C1 segment of cervical spinal cord (tissue), 14 donors: ENCODE results near the gene PAX6.
"Not testable (repeated sequence)": the region's sequence is repeated elsewhere in the genome, so short reads cannot be mapped to it uniquely, and the experiment has no call there.

Experiments
- DNase-seq, 14 donors: peaks; one replicate each; lab custom pipeline; 2025; lab: John Stamatoyannopoulos, UW

The PAX6 gene

DNA sequence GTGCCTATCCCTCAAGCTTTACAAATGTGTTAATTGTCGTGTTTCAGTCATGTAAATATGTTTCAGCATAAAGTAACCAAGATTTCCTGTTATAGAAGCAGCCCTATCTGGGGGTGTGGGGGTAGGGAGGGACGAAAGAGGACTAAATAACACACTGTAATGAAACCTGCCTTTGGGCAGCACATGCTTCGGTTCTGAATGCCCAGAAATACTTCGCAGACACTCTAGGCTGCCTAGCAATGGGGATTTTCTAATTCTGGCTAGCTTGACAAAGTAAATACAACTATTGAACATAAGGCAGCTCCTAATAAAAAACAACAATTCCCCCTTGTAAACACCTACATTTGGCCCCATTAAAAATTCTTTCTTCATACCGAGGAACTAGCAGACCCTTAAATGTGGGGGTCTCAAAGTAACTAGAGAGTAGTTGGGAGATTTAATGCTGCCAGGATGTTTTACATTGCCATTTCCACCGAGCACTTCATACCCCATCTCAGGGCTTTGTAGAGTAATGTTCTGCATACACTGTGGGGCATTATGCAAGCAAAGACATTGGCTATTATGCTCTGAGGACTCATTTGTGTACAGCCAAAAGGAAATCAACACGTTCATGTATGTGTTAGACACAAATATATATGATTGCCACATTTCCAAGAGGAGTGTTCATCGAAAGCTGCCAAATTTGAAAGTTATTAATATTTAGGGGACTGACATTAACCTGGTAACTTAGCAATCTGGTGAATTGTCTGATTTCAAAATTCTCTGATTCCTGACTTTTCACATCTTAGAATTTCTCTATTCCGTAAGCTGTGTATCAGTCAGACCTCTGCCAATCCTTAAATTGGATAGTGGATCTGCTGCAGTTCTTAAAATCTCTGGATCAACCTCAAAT lies 42.1 kb downstream of the PAX6 start:
- peak in 2 of 14 donors; percentile 19 to 75 for DNase-seq

- peak in 1 of 14 donors; percentile 57 for DNase-seq
Observed at GRCh38 chr11:31767685-31768084, 43.4 kb downstream of the PAX6 start.

DNA sequence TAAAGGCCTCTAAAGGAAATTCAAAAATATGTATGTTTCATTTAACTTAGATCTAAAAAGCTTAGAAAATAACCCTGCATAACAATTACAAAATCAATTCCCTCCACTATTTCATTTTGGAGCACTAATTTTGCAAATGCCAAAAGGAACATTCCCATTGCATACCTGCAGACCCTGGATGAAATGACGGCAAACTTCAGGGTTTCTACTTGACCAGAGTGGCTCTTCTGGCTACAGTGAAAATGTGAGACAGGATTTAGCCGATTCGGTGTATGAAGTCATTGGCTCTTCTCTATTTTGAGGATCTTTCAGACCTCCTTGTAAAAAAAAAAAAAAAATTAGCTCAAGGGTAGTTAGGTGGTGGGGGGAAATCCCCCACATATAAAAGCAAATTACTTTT lies 44.1 kb downstream of the PAX6 start:
- peak in 1 of 14 donors; percentile 45 for DNase-seq

- DNase-seq, result peak in 1 of 14 donors; percentile 74
Observed at GRCh38 chr11:31764766-31765165, 46.4 kb downstream of the PAX6 start.

- peak in 1 of 14 donors; percentile 80 for DNase-seq
Observed at GRCh38 chr11:31764261-31764660, 46.9 kb downstream of the PAX6 start.

GRCh38 chr11:31763296-31763695 lies 47.8 kb downstream of the PAX6 start:
- DNase-seq, result peak in 1 of 14 donors; percentile 66

DNA sequence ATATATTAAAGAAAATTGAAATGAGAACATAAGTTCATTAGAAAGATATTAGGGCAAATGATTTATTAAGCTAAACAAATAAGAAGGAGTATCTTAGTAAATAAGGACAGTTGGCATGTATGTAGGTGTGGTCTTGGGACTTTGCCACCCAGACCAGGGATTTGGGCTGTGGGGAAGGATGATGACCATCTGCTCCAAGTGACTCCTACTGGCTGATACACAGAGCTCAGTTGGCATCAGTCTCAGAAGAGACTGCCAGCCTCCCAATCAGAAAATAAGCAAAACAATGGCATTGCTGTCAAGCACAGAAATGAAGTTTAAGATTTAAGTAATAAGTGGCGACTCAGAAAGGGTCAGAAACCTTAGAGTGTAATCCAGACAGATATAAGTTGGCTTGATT lies 49.5 kb downstream of the PAX6 start:
- DNase-seq, result peak in 1 of 14 donors; percentile 96

DNA sequence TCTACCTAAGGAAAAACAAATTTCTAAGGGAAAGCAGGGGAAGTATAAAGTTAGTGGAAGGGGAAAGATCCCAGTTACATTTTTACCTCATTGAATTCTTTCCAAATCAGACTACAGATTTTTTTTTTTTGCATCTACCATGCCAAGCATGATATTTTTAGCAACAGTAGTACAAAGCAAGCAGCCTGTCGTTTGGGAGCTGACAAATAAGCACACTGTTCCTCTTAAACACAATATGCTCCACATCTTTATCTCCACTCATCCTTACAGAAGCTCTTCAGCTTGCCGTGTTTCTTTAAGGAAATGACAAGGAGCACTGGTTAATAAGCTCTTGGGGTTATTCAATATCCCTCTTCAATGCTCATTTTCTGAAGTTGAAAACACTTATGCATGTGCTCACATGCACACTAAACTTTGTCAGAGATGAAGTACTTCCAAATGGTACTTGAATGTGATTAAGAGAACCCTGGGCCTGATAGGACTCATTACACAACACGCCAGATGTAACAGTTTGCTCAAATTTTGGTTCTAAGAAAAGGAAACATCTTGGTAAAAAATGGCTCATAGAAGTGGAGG lies 53.8 kb downstream of the PAX6 start:
- peak in 1 of 14 donors; percentile 93 for DNase-seq

GRCh38 chr11:31747581-31747980 lies 63.5 kb downstream of the PAX6 start:
- DNase-seq, result no peak

- DNase-seq, result not testable (repeated sequence)
Observed at GRCh38 chr11:31740731-31741368, 70.3 kb downstream of the PAX6 start.

- no peak for DNase-seq
Observed at GRCh38 chr11:31740131-31740530, 71.0 kb downstream of the PAX6 start.
